Brain pericyte (primary cell): ENCODE results near the gene ZNF32.

ENCODE experiments used
- DNase-seq: peaks from one replicate; pipeline ENCODE4 v3.0.0-alpha.2; 2012; ENCODE audit warnings: low read depth, low spot score

The ZNF32 gene, protein sequence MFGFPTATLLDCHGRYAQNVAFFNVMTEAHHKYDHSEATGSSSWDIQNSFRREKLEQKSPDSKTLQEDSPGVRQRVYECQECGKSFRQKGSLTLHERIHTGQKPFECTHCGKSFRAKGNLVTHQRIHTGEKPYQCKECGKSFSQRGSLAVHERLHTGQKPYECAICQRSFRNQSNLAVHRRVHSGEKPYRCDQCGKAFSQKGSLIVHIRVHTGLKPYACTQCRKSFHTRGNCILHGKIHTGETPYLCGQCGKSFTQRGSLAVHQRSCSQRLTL

DNA sequence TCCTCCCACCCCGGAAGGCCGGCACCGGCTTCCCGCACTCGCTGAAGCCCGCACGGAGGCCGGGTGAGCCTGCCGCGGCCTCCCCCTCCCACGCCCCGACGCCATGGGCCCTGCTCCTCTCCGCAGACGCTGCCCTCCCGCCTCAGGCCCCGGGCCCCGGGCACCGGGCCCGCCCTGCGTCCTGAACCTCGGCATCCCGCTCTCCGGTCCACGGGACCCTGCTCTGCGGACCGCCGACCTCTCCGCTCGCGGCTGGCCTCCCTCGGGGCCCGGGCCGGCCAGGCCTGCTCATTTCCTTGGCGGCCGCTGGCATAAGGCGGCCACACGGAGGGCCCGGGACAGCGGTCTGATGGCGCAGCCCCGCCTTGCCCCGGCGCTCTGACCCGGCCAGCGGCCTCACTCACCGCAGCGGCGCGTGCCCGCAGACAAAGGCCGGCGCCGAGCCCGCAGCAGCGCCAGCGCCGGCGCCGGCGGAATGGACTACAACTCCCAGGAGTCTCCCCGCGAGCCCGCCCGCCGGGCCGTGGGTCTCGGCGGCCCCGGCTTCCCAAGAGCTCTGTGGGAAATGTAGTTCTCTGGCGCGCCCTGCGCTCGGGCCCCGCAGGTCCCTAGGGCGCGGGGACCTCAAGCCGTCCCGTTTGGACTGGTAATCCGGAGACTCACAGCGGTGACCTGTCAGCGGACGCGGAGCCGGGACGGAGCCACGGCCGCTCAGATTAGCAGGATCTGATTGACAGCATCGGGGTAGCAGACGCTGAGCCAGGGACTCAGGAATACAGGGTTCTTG lies at the start of gene ZNF32:
ZNF32 (minus strand) TSS at position 484 of the 787 bp plus-strand sequence. CDS start 2,748 bp downstream, outside the sequence.
- peak; percentile 24 for DNase-seq

DNA sequence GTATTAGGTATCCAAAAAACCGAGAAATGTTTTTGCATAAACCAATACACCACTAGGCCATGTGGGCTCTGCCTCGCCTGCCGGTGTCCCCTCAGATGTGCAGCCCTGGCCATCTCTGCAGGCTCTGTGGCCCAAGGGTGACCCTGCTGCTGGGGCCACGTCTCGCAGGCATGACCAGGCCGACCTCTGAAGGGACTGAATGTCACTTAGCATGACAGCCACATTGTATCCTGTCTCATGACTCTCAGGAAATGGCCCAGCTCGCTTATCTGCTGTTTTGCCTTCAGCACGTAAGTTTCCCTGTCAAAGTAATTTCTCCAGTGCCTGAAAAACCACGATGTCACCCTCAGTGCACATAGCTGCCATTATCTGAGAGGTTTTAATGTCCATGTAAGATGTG lies 49.5 kb upstream of the ZNF32 start:
- no peak for DNase-seq

DNA sequence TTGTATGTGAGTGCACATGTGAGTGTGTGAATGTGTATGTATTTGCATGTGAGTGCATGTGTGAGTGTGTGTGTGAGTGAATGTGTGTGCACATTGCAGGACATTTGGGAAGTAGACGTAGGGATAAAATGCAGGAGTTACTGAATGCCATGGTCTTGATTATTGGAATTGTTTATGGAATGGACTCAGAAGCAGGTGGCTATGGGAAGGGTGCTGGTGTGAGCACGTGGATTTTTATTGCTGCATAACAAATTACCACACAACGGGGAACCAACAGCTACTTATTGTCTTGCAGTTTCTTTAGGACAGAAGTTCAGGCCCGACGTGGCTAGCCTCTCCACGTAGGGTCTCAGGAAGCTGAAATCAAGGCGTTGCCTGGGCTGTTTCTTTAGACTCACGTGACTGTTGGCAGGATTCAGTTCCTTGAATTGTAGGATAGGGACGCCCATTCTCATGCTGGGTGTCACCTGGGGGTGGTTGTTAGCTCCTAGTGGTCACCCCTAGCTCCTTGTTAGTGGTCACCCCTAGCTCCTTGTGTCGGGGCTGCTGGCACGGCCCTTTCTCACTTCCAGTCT lies 48.3 kb upstream of the ZNF32 start:
- DNase-seq, result no peak

DNA sequence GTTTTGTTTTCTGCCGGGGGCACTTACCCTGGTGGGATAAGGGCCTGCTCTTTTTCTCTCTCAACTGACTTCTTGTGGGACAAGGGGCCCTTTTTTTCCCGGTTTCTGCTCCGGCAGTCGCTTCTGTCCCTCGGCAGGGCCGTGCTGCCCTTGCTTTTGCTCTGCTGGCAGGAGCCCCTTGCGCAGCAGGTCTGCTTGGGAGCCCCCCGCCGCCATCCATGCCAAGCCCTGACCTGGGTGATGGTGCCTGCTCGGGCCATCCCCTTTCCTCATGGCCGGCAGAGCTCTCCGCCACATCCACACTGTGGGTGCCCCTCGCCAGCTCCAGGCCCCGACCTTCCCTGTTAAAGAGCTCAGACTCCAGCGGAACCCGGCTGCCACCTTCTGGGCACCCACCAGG lies 47.0 kb upstream of the ZNF32 start:
- DNase-seq, result no peak

DNA sequence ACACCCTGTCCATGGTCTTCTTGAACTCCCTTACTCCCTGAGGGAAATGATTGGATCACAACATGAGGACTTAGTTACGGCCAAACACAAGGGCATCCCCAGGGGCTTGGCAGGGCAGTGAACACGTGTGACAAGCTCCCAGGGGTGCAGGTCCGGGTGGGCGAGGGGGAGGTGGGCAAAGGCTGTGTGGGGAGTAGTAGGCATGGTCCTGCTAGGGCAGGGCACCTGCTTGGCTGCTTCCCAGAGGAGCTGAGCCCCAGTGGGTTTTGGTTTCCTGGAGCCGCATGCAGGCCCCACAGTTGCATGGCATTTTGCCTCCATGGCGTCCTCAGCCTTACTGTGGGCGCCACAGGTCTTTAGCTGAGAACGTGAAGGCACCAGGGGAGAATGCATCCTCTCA lies 46.6 kb upstream of the ZNF32 start:
- DNase-seq, result no peak

DNA sequence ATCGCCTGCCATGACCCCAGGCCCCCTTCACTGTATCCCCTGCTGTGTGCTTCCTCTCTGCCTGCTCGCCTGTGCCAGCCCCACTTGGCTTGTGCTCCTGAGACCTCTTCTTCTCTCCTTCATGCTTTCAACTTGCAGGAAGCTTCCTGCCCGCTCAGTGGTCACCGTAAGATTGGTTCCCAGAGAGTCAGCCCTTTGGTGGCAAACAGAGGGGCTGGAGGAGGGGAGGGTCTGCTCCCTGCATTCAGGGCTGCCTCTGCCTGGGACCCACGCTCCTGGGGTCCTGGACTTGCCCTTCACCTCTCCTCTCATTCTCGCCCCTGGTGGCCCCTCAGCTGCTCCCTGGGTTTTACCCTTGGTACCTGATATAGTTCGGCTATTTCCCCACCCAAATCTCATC lies 45.8 kb upstream of the ZNF32 start:
- no peak for DNase-seq

DNA sequence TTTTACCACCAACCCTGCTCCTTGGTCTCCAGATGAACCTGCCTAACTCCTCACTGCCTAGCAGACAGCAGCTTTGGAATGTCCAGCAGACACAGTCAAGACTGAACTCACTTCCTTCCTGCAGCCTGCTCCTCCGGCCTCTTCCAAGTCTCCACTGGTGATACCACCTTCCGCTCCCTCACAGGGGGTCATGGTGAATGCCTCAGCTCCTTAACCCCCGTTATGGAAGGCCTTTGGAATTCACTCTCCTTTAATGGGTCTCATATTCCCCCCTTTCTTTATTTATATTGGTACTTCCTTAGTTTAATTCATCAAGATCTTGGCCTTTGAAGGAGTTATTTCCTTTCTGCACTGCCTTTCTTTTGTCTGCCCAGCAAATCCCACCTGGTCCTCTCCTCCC lies 44.9 kb upstream of the ZNF32 start:
- no peak for DNase-seq

DNA sequence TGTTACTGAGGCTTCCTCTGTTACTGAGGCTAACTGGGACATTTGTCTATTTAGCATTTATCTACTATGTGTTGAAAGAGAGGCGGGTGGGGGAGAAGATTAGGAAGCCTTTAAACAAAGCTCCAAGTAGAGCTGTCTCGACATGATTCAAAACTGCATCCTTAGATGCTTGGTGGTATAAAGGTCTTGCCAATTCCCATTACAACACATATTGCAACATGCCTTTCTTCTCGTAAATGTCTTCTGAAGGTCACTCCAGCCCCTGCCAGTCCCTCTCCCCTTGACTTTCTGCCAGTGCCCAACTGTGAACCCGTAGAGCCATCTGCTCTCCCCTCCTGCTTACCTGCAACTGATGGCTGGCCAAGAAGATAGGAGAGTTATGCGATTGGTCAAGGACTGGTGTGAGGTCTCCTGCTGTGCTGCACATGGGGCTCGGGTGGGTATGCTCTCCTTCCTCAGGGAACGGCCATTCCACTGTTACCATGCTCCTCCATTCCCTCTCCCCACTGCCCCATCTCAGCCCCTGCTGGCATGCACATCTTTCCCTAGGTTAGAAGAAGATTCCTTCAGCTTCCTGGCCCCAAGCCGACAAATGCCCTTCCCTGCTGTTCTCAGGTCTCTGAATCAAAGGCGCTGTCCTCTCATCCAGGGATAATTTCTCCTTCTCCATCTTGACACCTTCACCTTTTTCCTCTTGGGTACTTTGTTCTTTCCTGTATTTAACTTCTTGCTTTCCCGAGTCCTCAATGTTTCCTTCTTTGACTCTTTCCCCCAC lies 43.6 kb upstream of the ZNF32 start:
- no peak for DNase-seq

DNA sequence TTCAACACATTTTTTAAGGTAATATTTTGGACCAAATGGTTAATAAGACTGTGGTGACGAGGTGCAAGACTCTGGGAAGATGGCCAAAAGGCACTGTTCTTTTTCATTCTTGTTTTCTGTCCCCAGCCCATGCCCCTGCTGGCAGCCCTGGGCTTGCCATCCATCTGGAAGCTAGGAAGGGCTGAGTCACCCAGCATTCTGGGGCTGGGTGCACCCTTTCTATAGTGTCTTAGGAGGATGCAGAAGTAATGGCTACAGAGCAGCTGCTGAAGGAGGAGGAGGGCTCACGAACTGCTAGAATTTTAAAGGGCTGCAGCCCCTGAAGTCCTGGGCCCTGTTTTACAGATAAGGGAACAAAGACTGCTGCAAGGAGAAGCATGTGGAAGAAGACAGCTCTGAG lies 42.8 kb upstream of the ZNF32 start:
- no peak for DNase-seq

DNA sequence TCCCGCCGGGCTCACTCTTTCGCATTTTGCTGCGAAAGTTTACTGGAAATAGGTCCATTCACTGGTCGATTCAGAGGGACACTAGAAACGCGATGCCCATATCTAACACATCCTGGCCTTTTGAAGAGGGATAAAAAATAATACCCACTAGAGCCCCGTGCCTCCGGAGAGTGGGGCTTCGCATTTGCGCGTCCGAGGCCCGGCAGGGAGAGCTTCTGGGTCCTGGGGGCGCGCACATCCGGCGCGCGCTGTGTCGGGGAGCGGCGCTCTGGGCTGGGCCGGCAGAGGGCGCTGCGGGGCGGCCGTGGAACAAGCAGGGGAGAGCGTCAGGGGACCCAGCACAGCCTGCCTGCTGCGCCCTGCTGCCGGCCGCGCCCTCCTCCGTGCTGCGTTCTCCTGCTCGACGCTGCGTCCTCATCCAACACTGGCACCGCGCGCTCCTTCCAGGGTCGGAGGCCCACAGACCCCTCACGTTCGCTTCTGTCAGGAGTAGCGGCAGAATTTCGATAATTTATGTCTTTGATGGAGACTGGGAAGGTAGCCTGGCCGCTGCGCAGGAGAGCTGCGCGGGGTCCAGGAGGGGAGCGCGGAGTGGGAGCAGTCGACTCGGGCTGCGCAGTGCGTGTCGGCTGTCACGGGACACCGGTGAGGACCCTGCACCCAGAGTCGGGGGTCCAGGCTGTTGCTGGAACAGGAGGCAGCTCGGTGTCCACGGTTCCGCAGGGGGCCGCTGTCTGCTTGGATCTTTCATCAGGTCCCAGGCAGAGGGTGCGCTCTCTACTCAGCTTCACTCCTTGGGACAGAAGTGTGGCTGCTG lies 41.5 kb upstream of the ZNF32 start:
- peak; percentile 44 for DNase-seq

DNA sequence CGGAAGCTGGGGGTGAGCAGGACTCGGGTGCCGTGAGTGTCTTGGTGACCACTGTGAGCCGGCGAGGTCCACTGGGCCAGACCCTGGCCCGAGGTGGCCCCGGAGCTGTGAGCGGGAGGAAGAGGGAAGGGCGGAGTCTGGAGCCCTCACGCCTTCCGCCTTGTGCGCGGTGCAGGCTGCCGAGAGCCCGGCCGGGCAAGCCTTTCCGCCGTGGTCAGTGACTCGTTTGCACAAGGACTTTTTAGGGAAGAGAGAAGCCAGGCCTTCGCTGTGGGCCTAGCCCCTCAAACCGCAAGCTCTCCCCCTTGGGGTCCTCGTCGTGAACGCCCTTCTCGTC lies 40.9 kb upstream of the ZNF32 start:
- DNase-seq, result no peak

DNA sequence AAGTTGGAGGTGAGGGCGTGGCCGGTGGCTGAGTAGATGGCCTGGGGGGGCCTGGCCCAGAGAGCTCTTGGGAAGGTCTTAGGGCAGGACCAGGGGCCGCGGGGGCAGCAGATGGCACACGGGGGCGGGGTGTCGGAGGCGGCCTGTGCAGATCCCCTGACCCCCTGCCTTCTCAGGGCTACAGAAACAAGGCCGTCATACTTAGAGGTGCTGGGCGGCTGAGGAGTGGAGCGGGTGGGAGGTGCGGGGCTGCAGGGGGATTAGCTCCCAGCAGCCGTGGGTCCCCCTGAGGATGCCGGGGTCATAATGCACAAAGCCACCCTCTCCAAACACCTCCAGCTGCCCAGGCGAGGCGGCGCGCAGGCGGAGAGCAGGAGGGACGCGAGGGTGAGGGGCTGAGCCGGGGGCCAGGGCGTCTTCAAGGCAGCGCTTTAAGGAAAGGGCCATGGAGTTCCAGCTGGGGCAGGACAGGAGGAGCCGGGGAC lies 40.4 kb upstream of the ZNF32 start:
- DNase-seq, result no peak

DNA sequence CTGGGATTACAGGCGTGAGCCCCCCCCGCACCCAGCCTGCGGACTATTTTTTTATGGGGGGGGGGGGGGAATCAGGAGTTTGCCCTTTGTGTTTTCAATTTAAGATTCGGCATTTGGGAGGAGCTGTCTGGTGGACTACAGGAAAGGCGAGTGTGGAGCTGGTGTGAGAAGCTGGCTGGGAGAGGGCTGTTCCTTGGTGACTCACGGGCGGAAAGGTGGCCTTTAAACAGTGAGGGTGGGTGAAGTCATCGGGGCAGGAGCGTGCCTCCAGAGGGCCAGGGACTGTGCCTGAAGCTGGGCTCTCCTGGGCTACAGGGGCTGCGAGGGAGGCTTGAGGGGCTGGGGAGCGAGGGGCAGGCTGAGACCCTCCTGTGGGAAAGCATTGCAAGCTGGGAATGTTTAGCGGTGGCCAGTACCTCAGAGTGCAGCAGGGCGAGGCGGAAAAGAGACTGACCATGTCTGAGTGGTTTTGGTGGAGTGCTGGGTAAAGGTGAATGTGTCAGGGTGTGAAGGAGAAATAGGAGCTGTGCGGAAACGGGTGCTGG lies 39.7 kb upstream of the ZNF32 start:
- DNase-seq, result no peak

DNA sequence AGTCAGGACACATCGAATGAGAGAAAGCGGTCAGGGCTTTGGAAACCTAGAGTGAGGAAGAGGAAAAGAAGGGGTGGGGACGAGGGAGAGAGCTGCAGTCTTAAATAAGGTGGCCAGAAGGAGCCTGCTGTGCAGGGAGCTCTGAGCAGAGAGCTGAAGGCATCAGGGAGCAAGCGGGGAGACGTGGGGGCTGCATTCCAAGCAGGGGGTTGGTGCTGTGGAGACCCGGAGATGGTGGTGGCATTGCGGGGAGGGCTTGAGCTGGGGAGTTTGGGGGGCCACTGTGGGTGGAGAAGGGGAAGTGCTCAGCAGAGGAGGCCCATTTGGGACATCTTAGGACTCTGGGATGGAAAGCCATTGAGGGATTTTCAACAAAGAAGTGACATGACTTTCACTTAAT lies 38.7 kb upstream of the ZNF32 start:
- DNase-seq, result no peak

DNA sequence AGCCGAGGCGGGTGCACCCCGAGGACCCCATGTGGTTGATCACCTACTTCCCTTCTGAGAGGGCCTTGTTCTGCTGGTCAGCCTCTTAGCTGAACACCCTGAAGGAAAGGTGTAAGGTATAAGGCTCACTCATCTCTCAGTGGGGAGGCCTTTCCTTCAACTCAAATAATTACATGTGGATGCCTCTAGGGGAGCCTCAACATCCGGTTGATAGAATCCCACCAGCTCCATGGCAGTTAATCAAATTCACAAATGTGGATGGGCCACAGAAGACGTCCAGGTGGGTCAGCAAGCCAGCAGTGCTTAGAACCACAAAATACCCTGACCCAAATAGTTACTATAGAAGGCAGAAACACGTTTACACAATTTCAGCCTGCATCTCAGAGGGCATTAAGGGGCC lies 37.7 kb upstream of the ZNF32 start:
- DNase-seq, result no peak

DNA sequence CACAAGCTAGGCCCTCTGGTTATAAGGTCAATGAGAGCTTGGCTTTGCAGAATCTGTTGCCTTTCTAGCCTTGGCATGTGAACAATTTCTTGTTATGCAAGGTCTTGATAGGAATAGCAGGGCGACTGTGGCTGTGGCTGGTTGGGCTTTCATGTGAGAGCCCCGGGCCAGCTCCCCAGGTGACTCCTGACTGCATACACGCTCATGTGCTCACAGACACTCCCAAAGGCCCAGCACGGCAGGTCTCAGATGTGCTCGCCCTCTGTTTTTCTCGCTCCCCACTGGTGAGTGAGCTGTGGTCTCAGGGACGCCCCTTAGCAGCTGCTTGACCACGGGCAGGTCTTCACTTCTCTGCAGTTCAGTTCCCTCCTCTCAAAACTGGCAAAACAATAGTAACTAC lies 37.1 kb upstream of the ZNF32 start:
- no peak for DNase-seq

DNA sequence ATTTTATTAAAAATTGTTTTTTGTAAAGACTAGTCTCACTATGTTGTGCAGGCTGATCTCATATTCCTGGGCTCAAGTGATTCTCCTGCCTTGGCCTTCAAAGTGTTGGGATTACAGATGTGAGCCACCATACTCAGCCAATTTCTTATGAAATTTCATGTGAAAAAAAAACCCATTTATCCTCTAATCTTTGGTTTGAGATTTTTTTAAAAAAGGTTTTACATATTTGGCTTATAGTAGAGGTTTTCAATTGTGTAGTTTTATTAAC lies 35.5 kb upstream of the ZNF32 start:
- DNase-seq, result no peak

DNA sequence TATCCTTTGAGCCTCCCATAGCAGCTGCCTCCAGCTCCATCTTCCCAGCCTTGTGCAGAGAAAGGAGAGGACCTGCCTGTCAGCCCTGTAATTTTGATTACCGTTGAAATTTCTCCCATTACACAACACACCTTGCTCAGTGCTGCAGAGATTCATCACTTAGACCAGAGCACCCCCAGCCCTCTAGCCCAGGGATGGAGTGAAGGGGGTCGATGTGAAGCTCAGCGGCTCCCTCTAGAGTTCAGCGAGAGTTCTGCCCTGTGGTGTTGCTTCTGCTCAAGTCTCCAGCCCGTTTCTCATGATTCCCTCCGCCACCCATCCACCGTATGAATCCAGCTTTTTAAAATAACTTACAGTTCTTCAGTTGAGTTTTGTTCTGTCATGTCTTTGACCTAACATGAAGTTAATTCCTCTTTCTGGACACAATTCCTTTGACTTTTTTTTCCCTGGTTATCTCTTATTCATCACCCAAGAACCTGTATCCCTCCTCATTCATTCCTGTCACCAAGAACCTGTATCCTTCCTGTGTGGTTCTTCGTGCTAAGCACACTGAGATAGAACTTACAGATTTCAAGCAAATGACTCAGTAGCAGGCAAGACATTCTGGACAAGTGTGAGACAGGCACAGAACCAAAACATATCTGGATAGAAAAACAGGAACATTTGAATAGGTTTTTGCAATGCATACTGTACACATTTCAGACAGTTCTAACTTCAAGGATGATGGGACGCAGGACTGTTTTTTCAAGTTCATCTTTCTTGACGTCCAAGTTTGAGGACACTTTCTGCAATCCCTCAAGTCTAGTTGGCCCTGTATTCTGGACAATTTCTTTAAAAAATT lies 35.0 kb upstream of the ZNF32 start:
- no peak for DNase-seq

DNA sequence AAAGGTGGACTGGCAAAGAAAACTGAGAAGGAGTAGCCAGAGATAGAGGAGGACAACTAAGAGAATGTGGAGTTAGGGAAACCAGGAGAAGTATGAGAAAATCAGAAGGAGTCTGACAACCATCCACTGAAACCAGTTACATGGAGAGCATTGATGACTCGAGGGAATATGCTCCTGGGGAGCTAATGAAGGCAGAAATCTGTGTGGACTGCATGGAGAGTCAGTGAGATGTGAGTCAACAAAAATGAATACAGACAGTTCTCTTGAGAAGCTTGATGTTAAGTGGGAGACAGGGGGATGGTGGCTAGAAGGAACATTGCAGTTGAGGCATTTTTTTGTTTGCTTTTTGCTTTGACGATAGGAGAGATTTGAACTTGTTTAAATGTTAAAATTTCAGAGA lies 34.3 kb upstream of the ZNF32 start:
- no peak for DNase-seq

DNA sequence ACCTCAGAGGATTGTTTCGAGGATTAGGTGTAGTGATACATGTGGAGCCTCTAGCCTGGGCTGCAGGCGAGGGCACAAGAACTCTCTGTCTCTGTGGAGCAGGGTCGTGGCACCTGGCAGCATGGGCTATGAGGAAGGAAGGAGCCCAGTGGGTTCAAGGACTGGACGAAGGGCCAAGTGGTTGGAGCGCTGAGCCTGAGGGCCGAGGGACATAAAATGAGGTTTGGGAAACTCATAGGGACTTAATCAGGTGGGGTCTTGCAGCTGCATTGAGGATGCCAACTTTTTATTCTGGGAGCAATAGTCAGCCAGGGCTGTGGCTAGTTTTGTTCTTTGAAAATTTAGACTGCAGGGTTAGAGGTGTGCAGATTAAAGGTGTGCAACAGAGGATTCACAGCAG lies 33.0 kb upstream of the ZNF32 start:
- DNase-seq, result no peak
